ENCODE measurements around the gene VSX2.
"Not testable (repeated sequence)": the region's sequence is repeated elsewhere in the genome, so short reads cannot be mapped to it uniquely, and the experiment has no call there.

The VSX2 gene

DNA sequence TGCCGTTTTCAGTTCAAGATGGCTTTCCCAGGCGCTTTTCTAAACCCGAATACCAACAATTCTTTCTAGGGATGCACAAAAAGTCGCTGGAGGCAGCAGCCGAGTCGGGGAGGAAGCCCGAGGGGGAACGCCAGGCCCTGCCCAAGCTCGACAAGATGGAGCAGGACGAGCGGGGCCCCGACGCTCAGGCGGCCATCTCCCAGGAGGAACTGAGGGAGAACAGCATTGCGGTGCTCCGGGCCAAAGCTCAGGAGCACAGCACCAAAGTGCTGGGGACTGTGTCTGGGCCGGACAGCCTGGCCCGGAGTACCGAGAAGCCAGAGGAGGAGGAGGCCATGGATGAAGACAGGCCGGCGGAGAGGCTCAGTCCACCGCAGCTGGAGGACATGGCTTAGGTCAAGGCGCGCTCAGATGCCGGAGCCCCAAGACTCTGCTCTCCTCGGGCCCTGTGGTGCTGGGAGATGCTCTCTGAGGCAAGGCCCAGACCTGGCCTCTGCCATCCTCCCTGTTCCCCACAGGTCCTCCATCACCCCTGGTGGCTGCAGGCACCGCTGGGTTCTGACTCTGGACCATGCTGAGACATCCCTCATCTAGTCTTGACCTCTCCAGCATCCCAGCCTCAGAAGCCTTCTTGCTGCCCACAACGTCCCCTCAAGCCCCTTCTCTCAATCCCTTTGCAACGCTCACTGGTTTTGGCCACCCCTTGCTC is 21.4 kb downstream of the VSX2 start:
- DNase-seq: no peak

DNA sequence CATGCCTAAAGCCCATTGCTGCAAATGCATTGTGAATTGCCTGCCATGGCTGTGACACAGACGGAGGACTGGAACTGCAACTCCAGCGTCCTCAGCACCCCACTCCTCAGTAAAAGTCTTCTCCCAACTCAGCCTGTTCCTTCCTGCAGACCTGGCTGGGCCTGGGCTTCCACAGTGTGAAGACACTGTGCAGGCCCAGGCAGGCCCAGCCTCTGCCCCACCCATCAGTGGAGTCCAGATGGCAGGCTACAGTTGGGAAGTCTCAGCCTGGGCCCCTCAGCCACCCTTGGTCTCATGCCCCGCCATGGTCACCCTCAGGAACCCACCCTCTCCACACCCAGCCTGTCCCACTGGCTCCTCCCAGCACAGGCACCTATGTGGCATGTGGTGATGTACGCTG is 22.0 kb downstream of the VSX2 start:
- DNase-seq: no peak

DNA sequence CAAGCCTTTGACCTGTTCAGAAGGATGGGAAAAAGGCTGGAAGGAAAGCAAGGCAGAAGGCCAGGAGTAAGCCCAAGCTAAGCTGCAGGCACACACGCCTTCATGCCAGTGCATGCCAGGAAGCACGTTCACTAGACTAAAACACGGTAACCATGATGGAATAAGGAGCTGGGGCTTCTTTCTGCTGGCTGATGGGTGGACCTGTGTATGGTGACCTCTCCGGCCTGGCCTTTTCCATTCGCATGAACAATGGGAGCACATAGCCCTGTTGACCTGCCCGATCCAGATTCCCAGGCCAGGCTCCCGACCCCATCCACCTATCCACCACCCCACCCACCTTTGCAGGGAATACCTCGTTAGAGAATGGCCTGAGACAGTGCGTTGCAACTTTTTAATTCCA is 22.8 kb downstream of the VSX2 start:
- no peak for DNase-seq

DNA sequence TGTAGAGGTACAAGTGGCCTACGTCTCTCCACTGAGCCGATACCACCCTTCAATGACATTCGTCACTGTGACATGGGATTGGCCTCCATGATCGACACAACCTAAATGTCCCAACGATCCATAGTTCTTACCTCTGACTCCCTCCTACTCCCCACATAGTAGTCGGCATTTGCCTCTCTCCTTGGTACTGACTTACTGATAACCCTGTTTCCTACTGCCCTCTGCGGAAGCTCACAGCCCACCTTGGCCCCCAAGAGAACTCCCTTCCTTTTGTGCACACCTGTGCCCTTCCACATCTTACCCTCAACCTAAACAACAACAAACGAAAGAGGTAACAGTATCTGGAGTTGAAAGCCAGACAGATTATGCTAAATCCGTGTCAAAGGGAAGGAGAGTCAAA is 23.9 kb downstream of the VSX2 start:
- no peak for DNase-seq

DNA sequence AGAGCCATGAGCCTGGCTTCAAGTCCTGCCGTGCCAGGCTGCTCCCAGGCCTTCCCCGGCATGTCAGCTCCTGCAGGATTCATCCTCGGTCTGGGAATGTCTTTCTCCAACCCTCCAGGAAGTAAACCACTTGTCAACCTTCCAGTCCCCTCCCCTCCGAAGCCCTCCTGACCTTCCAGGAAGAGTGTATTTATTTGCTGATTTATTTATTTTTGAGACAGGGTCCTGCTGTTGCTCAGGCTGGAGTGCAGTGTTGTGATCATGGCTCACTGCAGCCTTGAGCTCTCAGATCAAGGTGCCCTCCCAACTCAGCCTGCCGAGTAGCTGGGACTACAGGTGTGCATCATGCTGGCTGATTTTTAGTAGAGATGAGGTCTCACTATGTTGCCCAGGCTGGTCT is 24.7 kb downstream of the VSX2 start:
- DNase-seq: no peak

DNA sequence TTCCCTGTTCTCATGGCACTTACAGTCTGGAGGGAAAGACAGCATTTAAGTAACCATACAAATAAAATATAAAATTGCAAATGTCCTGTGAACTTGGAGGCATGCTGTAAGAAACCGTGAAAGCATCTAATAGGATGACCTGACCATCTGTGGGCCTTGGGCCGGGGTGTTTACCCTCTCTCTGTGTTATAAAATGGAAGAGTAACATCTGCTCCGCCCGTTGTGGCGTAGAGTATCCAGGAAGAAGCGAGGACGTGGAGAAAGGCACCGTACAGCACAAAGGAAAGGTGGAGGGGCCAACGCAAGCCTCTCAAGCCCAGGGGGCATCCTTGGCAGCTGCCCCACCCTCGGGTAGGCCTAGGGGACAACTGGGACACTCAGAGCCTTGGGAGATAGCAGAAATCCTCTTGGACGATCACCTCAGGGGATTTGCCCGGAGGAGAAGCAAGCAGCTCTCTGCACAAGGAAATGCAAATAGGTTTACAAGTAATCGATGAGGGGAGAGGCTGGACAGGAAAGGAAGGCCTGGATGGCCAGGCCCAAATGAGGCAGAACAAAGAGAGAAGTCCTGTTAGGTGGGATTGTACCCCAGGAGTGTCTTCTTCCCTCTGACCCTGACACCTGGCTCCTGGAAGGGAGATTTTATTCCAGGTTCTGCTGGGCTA is 26.2 kb downstream of the VSX2 start:
- no peak for DNase-seq

DNA sequence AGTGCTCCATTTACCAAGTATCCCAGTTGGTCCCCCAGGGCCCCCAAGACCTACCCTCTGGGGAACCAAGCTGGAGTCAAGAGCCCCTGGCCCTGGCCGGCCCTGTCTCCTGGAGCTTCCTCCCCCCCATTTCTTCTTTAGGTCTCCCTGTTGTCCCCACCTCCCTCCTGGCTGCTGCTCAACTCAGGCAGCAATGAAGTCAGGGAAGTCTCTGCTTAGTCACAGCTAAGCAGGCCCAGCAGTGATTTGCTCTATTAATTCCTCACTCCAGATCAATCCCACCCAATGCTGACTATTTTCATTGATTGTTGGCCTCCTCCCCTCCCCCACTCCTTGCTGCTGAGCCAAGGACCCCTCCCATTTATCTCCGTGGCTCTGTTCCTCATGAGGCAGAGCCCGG is 28.3 kb downstream of the VSX2 start:
- DNase-seq: no peak

DNA sequence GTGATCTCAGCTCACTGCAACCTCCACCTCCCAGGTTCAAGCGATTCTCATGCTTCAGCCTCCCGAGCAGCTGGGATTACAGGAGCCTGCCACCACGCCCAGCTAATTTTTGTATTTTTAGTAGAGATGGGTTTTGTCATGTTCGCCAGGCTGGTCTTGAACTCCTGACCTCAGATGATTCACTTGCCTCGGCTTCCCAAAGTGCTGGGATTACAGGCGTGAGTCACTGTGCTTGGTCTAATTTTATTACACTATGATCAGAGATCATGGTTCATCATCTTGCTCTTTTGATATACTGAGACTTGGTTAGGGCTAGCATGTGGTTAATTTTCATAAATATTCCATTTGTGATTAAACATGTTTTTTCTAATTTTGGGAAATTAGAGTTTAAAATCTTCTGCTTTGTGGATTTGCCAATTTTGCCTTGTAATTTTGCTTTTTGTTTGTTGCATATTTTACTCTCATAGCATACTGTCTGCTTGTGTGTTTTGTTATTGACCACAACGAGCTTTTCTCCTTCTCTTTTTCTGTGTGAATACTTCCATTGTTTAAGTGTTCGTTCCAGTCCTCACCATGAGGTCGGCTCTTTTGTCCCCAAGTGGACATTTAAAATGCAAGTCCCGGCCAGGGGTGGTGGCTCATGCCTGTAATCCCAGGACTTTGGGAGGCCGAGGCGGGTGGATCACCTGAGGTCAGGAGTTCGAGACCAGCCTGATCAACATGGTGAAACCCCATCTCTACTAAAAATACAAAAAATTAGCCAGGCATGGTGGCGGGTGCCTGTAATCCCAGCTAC is 31.3 kb downstream of the VSX2 start:
- DNase-seq: not testable (repeated sequence)

DNA sequence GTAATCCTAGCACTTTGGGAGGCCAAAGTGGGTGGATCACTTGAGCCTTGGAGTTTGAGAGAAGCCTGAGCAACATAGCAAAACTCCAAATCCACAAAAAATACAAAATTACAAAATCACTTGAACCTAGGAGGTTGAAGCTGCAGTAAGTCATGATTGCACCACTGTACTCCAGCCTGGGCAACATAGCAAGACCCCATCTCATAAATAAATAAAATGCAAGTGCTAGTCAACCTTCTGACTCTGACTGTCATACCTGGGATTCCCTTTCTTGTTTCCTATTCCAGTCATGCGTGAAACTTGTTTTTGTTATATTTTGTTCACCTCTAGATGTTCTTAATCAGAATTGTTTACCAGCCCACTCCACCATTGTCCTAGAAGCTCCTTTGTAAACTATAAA is 32.1 kb downstream of the VSX2 start:
- DNase-seq: no peak

DNA sequence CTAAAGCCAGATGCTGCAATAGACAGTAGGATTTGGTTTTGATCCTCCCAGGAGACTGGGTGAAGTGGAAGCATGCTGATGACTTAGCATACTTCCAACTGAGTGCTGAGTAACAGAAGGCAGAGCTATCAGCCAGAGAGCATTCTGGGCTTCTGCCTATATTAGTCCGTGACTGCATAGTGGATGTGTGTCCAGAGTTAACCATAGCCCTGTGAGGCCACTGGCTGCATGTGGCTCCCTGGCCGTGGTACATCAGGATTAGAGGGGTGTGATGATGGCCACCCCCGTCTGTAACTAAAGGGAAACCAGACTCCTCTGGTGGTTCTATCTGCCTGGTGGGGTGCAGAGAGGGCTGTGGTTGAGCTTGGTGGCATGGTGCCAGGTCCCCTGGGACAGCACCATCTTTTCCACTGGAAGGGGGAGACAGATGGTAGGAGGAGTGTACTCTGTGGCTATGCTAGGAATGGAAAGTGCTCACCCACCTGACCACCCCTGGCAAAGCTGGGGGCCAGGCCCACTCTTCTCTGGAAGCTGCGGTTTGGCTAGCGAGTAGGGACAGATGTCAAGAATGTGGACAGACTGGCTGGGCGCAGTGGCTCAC is 36.1 kb downstream of the VSX2 start:
- no peak for DNase-seq

DNA sequence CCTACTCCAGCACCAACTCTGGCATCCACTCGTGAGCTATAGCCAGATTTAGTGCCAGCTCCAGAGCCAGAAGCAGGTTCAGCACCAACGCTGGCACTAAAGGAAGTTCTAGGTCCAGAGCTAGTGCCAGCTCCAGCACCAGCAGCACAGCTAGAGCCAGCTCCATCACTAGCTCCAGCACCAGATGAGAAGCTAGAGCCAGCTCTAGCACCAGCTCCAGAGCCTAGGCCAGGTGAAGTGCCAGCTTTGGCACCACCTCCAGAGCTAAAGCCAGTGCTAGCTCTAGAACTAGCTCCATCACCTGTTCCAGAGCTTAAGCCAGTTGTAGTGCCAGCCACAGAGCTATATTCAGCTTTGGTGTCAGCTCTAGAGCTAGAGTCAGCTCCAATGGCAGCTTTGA is 38.8 kb downstream of the VSX2 start:
- DNase-seq: no peak

DNA sequence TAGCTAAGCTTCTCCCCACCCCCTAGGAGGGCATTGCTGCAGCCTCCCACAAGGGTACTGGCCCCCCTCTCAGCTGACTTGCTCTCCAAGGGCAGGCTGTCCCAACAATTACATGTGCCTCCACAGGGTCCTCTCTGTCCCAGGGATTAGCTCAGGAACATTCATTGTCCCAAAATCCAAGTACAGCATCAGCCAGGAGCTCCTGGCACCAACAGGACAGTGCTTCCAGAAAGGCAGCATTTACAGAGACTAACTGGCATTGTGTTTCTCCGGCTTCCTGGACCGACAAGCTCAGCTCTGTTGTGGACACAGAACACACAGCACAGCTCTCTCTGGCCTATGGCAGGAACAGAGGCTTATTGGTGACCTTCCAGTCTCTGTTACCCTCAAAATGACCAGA is 41.8 kb downstream of the VSX2 start:
- DNase-seq: no peak

DNA sequence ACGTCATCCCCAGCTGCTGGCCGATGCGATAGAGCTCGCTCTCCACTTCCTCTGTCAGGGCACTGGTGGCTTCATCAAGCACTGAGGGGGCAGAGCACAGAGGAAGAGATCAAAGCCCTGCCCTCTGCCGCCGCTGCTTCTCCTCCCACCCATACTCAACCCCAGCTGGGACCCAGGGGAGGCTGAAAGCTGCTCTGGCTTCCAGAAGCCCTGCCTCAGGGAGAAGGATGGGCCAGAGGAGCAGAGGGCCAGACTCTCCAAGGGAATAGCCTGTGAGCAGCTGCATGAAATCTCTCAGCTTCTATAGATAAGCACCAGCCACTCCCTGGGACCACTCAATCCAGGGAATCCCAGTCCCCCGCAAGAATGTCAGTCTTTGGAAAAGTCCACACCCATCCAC is 47.5 kb downstream of the VSX2 start:
- DNase-seq: no peak

DNA sequence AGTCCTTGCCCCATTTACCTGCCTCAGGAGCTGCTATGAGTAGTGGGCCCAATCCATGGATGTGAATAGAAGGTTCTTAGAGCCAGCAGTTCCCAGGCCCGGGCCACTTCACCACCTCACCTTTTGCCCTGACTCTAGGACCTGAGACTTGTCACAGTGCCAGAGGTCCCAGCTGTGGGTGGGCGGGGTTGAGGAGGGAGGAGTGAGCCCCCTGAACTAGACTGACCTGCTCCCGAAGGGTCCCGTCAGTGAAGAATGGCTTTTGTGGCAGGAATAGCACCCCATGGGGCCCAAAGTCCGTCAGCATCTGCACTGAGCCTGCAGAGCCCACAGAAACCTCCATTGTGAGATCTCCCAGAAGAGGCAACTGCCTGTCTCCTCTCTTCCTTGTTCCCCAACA is 50.6 kb downstream of the VSX2 start:
- no peak for DNase-seq

DNA sequence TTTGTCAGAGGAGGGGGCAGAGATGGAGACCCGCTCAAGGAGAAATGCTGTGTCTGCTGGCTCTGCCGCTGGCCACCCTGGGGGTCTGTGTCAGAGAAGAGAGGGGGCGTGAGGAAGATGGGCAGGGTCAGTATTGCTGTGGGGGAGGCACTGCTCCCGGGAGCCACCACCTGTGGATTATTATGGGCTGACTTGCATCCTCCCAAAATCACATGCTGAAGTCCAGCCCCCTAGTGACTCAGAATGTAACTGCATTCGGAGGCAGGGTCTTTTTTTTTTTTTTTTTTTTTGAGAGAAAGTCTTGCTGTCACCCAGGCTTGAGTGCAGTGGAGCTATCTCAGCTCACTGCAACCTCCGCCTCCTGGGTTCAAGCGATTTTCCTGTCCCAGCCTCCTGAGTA is 51.2 kb downstream of the VSX2 start:
- DNase-seq: no peak

DNA sequence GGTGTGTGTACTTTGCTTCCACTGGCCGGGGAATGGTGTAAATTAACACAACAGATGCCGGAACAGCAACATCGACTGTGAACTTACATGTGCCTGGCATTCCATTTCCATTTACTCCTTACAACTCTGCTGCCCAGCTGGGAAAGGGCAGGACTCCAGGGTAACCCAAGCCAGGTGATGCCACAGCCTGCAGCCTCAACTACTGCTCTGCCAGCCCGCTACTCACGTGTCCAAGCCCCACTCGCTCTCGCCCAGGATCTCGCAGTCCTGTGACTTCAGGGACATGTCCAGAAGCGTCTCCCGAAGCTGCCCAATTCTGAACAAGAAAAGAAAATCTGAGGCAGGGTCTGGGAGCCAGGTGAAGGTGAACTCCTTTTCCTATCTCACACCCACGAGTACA is 52.8 kb downstream of the VSX2 start:
- no peak for DNase-seq

DNA sequence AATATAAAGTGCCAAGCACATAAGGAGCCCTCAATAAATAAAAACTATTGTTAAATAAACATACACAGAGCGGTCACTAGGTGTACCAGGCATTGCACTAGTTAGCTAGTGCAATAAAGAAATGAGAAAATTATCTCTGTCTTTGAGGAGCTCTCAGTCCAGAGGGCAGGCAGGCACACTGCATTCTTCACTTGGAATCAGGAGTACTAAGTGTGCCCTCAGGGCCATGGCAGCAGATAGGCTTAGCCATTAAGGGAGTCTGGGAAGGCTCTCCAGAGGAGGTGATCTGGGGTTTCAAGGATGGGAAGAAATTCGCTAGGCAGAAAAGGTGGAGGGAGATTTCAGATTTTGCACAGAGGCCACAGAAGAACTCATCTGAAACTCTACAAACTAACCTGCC is 54.4 kb downstream of the VSX2 start:
- DNase-seq: no peak

DNA sequence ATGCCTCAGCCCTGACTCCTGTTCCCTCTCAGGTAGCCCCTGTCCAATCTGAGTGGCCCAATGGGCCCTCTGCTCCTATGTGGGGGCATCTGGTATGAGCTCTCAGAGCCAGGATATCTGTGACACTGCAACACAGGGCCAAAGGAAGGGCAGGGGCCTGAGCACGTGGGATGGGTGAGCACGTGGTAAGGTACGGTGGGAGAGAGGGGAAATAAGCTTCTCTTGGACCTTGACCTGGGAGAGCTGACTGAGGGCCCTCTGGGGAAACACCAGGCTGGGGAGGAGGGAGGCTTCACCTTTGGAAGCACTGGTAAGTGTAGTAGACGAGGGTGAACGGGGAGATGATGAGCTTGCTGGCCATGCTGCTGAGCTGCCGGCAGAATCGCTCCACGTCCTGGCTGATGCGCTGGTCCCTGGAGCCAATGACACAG is 56.8 kb downstream of the VSX2 start:
- DNase-seq: no peak

DNA sequence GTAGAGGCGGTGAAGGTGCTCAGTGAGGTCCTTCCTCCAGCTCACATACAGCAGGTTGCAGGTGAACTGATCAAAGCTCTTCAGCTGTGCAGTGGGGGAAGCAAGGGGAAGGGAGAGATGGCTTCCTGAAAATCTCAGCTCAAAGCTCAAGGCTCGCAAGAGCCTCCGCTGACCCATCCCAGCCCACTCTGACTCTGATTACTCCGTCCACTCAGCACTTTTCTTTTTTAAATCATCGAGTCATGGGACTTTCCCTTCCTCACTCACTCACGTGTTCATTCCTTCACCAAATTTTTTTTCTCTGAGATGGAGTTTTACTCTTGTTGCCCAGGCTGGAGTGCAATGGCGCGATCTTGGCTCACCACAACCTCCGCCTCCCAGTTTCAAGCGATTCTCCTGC is 58.7 kb downstream of the VSX2 start:
- no peak for DNase-seq

DNA sequence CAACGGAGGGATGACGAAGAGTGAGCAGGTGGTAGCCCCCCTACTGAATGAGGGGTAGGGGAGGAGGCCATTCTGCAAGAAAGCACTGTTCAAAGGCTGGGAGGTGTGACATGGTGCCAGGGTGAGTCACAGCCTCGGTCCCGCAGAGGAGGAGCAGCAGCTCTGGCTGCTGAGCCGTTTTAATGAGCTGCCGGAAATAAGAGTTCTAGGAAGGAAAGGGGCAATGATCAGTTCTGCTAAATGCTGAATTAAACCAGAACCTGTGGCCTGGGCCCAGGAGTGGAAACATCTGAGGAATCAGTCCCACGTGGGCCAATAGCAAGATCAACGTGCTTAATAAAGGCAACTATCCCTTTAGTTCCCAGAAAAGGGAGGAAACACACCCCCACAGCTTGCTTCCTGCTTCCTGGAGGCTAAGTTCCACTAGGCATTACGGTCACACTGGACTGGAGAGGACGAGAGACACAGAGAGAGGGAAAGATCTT is 59.9 kb downstream of the VSX2 start:
- no peak for DNase-seq

DNA sequence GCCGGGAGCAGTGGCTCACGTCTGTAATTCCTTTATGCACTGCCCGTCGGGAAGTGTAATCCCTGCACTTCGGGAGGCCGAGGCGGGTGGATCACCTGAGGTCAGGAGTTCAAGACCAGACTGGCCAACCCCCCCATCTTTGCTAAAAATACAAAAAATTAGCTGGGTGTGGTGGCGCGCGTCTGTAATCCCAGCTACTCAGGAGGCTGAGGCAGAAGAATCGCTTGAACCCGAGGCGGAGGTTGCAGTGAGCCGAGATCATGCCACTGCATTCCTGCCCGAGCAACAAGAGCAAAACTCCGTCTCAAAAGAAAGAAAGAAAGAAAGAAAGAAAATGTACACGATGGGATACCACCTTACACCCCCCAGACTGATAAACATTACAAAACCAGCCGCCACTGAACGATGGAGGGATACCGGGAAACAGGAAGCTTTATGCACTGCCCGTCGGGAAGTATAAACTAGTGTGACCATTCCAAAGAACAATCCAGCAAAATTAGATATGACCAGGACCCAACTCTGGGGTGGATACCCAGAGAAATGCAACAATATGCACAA is 62.4 kb downstream of the VSX2 start:
- DNase-seq: no peak

DNA sequence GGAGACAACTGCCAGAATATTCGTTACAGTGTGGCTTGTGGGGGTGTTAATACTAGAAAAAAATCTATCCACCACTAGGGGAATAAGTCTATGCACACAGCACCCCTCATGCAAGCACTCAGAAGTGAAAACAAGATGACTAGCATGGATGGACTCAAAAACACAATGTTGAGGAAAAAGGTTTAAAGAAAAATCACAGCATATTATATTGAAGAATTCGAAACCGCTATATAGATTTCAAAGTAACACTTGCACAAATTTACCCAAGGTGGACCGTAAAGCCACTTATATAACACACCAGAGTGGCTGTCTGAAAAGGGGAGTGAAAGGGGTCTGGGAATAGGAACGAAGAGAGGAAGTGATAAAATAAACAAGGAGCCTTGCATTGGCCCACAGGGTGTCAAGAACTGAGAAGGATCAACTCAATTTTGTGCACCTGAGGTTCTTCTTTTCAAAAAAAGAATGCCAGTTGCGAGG is 62.9 kb downstream of the VSX2 start:
- DNase-seq: no peak
